ENCODE results near the gene PPP2R2C. TPM values are rescaled to one million over a fixed set of nuclear protein-coding genes. Genes with fewer than 3 reads are reported as not detected.

The PPP2R2C gene
- total RNA-seq, 1 experiment from 2014 or later, result 26.7 TPM

GRCh38 chr4:6343939-6344408, 128.4 kb downstream of the PPP2R2C start:
- intact Hi-C loops (cut with micrococcal nuclease; ENCODE audit: unreplicated experiment) (no loop called here), in situ Hi-C loops (cut with HindIII; ENCODE audit: low pct_unique_long_range_greater_than_20kb, low sequenced_read_pairs) (no loop called here)
- peak; percentile 88 for DNase-seq (ENCODE audit: low read depth, low spot score)
- ChIA-PET CTCF (no interaction called here), POLR2A (no interaction called here)
- Histone ChIP-seq H3K4me1 (ENCODE audit: control insufficient read depth, insufficient read depth, low read length) (peaks cover 28% of the 10 kb centered on the region), H3K36me3 (ENCODE audit: control insufficient read depth, insufficient read depth, low read length) (no peaks in the 10 kb centered on the region), H3K27me3 (ENCODE audit: control insufficient read depth, insufficient read depth, low read length) (no peaks in the 10 kb centered on the region), H3K4me3 (ENCODE audit: low read depth in 2 of 2, low read length in 2 of 2) (peak overlapping the region in 1 of 2 experiments; percentile 40; a peak in 2 of 4 replicates), H3K27ac (ENCODE audit: low read length) (peak overlapping the region; percentile 69), H3K9me3 (ENCODE audit: control insufficient read depth, insufficient read depth, low read depth, low read length) (no peaks in the 10 kb centered on the region)
- no TSS peak for BruUV-seq (replicated peaks)
- TF ChIP-seq CTCF (IDR thresholded peaks at IDR 0.05), result peak; percentile 71
- peak in 1 of 2 experiments; percentile 64; a peak in 1 of 4 replicates for TF ChIP-seq REST (IDR thresholded peaks at IDR 0.05; ENCODE audit: insufficient read depth in 1 of 2, low read depth in 2 of 2, low read length in 1 of 2)
- 0 out of 2 replicates have a peak, but pooled peaks have one; percentile 30 for TF ChIP-seq TCF7L2 (IDR thresholded peaks at IDR 0.05; ENCODE audit: low read depth, low read length)
- TF ChIP-seq SIN3A (IDR thresholded peaks at IDR 0.05; ENCODE audit: borderline replicate concordance, insufficient read depth, low read depth, low read length), result no peak
- no peak for TF ChIP-seq POLR2AphosphoS5 (IDR thresholded peaks at IDR 0.05; ENCODE audit: low read depth, low read length)
- peak; percentile 98 for ATAC-seq

- no peak for ATAC-seq
- ChIA-PET POLR2A (interaction anchor here (0.7 kb wide), 1 partner anchor 100 kb away, joined by 3 read pairs; no protein-coding TSS in a partner anchor), CTCF (interaction anchor here (0.6 kb wide), 2 partner anchors 207 to 659 kb away, joined by 3 to 4 read pairs; no protein-coding TSS in a partner anchor)
- no peaks in the 10 kb centered on the region for H3K9me3 ChIP-seq (ENCODE audit: control insufficient read depth, insufficient read depth, low read depth, low read length)
- intact Hi-C loops (cut with micrococcal nuclease; ENCODE audit: unreplicated experiment), result no loop called here
- no peaks in the 10 kb centered on the region for H3K36me3 ChIP-seq (ENCODE audit: control insufficient read depth, insufficient read depth, low read length)
- BruUV-seq (replicated peaks), result no TSS peak
- no peak overlapping the region for H3K4me3 ChIP-seq (ENCODE audit: low read depth in 2 of 2, low read length in 2 of 2)
- no peak for DNase-seq (ENCODE audit: low read depth, low spot score)
- peaks cover 29% of the 10 kb centered on the region for H3K4me1 ChIP-seq (ENCODE audit: control insufficient read depth, insufficient read depth, low read length)
- peak overlapping the region; percentile 54 for H3K27ac ChIP-seq (ENCODE audit: low read length)
- TF ChIP-seq CTCF (IDR thresholded peaks at IDR 0.05), result no peak
- no peak for TF ChIP-seq REST (IDR thresholded peaks at IDR 0.05; ENCODE audit: insufficient read depth in 1 of 2, low read depth in 2 of 2, low read length in 1 of 2)
- TF ChIP-seq TCF7L2 (IDR thresholded peaks at IDR 0.05; ENCODE audit: low read depth, low read length), result no peak
- TF ChIP-seq SIN3A (IDR thresholded peaks at IDR 0.05; ENCODE audit: borderline replicate concordance, insufficient read depth, low read depth, low read length), result no peak
- TF ChIP-seq POLR2AphosphoS5 (IDR thresholded peaks at IDR 0.05; ENCODE audit: low read depth, low read length), result no peak
- in situ Hi-C loops (cut with HindIII; ENCODE audit: low pct_unique_long_range_greater_than_20kb, low sequenced_read_pairs), result no loop called here
- H3K27me3 ChIP-seq (ENCODE audit: control insufficient read depth, insufficient read depth, low read length), result no peaks in the 10 kb centered on the region
Observed at GRCh38 chr4:6342530-6343293, 129.7 kb downstream of the PPP2R2C start.
